Gastroesophageal sphincter (tissue), 3 donors: ENCODE measurements around the gene SNX18.

ENCODE experiments used
- EP300 ChIP-seq: sonication (generic); formaldehyde crosslinking; IDR thresholded peaks from one replicate; pipeline ENCODE4 v1.6.1; 2017; ENCODE audit warnings: antibody characterized with exemption, mild to moderate bottlenecking
- POLR2A ChIP-seq, 2 donors: fragments of 450-650 bp; IDR thresholded peaks; one replicate each; pipeline ENCODE4 v1.6.1; 2017; ENCODE audit warnings: antibody characterized with exemption in 2 of 2, mild to moderate bottlenecking in 2 of 2, moderate library complexity in 1 of 2
- TF ChIP-seq, protein P1 (sequence below), 4 experiments: fragments of 200-600 bp in 2 of 4; fragments of 450-650 bp in 2 of 4; sonication (generic) in 1 of 4; IDR thresholded peaks; one replicate each; pipeline ENCODE4 v1.5.1; 2017 to 2019; ENCODE audit warnings: antibody characterized with exemption in 4 of 4, mild to moderate bottlenecking in 2 of 4, moderate library complexity in 2 of 4

DNA sequence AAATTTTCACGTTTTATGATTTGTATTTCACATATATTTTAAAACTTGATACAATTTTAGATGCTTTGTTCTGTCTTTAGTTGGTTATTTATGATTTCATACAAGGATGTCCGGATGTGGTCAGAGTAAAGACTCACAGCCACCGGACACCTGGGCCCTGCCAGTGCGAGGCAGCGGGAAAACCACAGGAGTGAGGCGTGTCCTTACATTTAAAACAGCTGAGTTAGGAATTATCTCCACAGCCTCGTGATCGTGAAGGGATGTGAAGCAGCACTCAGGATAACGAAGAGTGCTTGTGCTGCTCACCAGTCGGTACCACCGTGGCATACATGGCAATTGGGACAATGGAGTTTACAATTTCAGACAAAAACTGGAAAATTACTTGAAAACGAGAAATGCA is 14.0 kb downstream of the SNX18 start:
- TF ChIP-seq, protein P1, sequence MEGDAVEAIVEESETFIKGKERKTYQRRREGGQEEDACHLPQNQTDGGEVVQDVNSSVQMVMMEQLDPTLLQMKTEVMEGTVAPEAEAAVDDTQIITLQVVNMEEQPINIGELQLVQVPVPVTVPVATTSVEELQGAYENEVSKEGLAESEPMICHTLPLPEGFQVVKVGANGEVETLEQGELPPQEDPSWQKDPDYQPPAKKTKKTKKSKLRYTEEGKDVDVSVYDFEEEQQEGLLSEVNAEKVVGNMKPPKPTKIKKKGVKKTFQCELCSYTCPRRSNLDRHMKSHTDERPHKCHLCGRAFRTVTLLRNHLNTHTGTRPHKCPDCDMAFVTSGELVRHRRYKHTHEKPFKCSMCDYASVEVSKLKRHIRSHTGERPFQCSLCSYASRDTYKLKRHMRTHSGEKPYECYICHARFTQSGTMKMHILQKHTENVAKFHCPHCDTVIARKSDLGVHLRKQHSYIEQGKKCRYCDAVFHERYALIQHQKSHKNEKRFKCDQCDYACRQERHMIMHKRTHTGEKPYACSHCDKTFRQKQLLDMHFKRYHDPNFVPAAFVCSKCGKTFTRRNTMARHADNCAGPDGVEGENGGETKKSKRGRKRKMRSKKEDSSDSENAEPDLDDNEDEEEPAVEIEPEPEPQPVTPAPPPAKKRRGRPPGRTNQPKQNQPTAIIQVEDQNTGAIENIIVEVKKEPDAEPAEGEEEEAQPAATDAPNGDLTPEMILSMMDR (IDR thresholded peaks at IDR 0.05): no peak
- TF ChIP-seq POLR2A (IDR thresholded peaks at IDR 0.05): no peak
- TF ChIP-seq EP300: no peak
